ENCODE measurements around the gene TLR3.
"Not testable (repeated sequence)": the region's sequence is repeated elsewhere in the genome, so short reads cannot be mapped to it uniquely, and the experiment has no call there.

TLR3 gene

DNA sequence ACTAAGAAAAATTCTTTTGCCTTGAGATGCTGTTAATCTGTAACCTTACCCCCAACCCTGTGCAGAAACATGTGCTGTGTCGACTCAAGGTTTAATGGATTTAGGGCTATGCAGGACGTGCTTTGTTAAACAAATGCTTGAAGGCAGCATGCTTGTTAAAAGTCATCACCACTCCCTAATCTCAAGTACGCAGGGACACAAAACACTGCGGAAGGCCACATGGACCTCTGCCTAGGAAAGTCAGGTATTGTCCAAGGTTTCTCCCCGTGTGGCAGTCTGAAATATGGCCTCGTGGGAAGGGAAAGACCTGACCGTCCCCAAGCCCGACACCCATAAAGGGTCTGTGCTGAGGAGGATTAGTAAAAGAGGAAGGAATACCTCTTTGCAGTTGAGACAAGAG is 18.8 kb upstream of the TLR3 start:
- DNase-seq = not testable (repeated sequence)

DNA sequence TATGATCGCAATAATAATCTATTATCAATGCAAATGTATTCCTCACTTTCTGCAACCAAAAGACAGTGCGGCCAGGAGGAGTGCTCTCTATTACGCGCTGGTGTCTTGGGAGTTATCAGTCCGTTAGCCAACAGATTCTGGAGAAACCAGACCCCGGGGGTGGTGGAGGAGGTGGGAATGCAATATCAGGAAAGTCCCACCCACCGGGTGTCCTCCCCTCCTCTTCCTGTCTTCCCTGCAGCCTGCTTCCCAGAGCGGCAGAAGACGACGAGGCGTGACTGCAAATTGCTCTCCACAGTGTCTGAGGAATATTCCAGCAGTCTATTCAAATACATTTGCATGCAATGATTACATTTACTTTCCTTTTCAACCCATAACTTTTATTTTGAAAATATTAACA is 17.9 kb upstream of the TLR3 start:
- no peak for DNase-seq

GRCh38 chr4:186058253-186058979 is 10.5 kb upstream of the TLR3 start:
- DNase-seq = no peak

DNA sequence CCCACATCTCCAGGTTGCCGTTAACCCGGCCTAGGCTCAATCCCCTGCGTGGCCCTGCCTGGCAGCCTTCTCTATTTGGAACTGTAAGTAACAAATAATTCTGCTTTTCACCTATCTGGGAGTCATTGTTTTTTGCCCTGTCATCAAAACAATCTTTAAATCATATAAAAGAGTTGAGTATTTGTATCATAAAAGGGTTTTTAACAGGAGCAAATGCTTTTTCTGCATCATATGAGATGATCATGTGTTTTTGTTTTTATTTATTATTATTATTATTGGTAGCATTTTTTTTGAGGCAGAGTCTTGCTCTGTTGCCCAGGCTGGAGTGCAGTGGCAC is 10.0 kb upstream of the TLR3 start:
- no peak for DNase-seq

DNA sequence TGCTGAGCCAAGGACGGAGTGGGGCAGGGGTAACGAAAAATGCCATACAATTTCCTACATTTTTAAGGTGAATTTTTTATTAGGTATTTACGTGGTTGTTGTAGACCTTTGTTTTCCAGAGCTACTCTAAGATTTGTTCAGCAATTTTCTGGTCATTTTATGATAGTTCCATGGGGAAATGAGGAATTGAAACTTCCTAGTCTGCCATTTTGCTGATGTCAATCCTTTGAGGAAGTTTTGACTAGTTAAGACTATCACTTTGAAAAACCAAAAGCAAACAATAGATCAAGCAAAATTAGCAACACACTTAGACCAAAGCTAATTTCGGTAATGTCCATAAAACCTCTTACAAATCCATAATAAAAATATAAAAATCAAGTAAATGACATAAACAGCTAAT is 7.0 kb upstream of the TLR3 start:
- DNase-seq = no peak

DNA sequence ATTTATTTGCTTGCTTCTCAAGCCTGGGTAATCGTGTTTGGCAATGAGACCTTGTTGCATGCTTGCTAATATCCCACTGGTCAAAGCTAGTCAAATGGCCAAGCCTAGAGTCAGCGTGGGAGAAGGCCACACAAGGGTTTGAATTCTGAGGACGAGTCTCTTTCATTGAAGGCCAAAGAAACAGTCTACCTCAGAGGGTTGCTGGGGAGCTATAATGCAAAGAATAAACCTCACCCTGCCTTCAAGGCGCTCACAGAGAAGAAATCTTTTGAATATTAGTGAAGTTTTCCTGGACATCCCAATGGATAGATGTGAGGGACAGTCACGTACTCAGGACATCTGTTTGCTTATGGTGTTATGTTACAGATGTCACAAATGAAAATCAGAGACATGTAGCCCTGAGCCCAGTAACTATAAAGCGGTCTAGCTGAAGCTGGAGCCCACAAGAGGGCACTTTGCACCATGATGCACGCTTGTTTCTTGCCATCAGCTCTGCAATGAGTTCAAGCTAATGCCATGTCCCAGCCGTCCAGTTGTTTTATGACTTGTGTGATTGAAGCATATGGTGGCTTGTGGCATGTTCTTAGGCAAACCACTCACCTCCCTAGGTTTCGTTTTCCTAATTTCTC is 1.1 kb upstream of the TLR3 start:
- DNase-seq = peak; percentile 23

DNA sequence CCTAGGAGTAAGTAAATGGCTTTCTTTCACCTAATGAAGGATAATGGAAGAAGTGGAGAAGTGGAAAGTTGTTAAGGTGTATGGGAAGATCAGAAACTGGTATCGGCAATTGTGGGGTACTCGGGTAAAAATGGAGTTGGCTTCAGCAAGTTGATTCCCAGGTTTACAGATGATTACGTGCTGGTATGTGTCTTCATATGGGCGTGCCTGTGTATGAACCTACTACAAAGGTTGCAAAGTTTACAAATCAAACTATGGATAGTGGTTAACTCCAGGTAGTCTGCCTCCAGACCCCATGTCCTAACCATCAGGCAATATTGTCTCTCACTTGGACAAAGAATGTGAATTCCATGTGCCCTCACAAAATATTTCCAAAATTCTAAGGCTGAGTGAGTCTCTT is 773 bp downstream of the TLR3 start:
- DNase-seq = no peak

DNA sequence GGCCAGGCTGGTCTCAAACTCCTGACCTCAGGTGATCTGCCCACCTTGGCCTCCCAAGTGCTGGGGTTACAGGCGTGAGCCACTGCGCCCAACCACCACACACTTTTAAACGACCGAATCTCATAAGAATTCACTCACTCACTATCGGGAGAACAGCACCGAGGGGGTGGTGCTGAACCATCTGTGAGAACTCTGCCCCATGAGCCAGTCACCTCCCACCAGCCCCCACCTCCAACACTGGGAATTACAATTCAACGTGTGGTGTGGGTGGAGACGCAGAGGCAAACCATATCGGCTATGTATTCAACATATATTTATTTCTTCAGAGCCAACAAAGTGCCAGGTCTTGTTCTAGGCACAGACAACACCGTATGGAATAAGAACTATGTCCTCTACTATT is 3.6 kb downstream of the TLR3 start:
- DNase-seq = no peak

GRCh38 chr4:186074189-186074588 is 5.2 kb downstream of the TLR3 start:
- no peak for DNase-seq

DNA sequence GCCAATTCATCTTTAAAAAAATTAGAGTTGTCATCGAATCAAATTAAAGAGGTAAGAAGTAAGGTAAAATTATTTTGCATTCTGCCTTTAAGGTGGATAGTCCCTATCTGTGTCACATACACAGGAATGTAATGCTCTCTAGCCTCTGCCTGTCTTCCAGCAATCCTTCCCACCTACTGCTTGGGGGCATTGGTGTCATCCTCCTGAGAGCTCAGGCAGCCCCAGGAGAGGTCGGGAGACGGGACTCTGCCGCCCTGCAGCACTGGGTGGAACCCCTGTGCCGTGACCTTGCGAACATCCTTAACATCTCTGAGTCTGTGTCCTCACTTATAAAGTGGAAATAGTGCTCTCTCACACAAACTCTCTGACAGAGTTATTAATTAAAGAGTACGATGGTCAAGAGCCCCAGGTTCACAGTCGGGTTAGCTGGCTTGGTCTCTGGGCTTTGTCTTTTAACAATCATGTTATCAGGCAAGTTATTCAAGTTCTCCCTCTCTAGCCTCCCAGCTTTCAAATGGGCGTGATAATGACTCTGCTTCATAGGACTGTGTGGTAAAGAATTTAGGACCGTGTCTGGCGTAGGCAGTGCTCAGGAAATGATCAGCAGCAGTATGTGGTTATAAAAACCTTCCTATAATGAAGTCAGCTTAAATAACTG is 10.2 kb downstream of the TLR3 start:
- DNase-seq = no peak

GRCh38 chr4:186079694-186080093 is 10.7 kb downstream of the TLR3 start:
- no peak for DNase-seq

DNA sequence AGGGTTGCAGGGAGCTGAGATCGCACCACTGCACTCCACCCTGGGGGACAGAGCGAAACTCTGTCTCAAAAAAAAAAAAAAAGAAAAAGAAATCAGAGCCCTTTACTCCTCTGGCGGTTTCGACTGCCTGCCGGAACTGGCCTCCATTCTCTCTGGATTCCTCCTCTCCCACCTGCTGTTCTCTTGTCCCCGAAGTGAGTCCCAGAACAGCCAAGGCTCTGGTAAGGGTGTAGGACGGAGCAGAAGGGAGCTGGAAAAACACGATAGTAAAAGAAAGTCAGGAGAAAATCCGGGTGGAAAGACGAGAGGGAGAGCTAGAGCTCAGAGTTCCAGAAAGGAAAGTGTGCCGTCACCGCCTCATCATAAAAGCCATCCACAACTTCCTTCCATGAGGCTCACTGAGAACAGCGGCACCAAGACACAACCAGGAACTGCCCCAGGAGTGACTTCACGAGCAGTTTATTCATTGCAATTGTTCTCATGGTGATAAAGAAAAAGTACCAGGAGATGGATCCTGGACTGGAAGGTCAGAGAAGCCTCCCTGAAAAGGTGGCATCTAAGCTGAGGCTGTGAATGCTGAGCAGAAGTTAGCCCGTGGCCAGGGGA is 12.3 kb downstream of the TLR3 start:
- DNase-seq = no peak

GRCh38 chr4:186082221-186082620 is 13.3 kb downstream of the TLR3 start:
- DNase-seq = no peak

GRCh38 chr4:186088523-186088922 is 19.6 kb downstream of the TLR3 start:
- no peak for DNase-seq

- DNase-seq = no peak
Observed at GRCh38 chr4:186092296-186092695, 23.3 kb downstream of the TLR3 start.

- no peak for DNase-seq
Observed at GRCh38 chr4:186095406-186095805, 26.4 kb downstream of the TLR3 start.

GRCh38 chr4:186096681-186097165 is 27.8 kb downstream of the TLR3 start:
- DNase-seq = no peak

DNA sequence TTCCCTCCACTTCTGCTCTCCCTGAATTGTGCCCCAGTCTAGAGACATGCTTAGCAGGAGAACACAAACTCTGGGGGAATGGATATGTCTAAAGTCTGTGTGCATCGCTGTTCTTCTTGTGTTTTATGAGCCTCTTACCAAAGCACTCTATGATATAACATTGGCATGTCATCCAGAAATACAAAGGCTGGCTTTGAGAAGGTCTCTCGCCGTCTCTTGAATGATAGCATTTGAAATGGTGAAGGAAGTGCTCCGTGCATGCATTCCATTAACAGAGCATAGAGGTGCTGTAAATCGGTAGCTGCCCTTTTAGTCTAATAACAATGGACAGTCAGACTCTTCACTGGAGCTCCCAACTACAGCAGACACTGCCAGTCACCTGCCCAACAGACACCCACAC is 28.4 kb downstream of the TLR3 start:
- DNase-seq = no peak

GRCh38 chr4:186102931-186103330 is 34.0 kb downstream of the TLR3 start:
- no peak for DNase-seq

GRCh38 chr4:186104114-186104889 is 35.3 kb downstream of the TLR3 start, which contains the start of gene FAM149A:
Gene FAM149A (plus strand): TSS chr4:186104704.
- peak; percentile 47 for DNase-seq

DNA sequence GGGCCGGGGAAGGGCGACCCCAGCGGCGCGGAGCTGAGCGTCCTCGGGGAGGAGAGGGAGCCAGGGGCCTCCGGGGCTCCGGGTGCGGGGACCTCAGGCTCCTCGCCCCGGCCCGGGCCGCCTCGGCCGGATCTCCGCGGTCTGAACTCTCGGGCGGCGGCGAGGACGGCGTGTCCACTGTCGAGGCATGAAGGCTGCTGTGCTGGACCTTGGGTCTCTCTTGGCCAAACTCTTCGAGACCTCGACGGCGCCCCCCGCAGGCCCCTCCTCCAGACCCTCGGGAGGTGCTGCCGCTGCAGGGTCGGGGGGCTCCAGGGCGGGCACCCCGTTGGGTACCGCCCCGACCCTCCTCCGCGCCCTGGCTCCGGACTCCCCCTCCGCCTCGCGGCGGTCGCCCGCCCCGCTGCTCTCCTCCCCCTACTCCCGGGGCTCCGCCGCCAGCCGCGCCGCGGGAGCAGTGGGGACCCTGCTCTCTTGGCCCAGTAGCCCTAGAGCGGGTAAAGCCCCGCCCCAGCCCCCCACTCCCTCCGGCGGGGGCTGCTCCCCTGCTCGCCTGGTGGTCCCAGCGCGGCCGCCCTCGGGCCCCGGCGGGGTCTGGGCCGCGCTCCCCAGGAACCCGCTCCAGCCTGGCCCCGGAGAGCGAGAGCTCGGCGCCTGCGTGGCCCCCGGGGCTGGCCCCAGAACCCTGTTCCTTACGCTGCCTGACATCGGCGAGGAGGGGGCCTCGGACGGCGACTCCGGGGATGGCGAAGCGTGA is 36.1 kb downstream of the TLR3 start:
- DNase-seq = no peak

DNA sequence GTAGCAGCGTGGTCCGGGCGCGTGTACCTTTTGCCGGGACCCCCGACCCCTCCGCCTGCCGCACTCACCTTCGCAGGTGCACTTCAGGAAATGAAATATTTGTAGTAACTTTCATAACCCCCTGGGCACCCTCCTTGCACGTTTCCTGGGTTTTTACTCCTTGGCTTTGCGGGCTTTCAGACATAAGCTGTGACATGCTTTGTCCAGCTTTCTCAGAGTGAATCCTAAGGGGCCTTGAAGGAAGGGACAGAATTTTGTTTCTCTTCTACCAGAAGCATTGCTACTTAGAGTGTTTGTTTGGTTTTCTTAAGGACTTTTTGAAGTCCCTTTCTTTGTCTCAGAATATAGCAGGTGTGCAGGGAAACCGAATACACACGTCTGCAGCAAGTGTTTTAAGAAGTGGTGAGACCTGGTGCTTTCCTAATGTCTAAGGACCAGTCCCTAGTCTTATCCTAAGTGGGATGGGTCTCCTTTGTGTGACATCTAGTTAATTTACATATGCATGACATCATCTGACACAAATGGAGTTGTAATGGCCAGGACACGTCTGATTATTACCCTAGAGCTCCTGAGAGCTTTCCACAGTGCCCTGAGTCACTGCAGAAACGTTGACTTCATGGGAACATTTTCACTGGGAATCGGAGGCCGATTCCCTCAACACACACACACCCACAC is 36.8 kb downstream of the TLR3 start:
- no peak for DNase-seq
